ENCODE data around the gene LHFPL4.

DNA sequence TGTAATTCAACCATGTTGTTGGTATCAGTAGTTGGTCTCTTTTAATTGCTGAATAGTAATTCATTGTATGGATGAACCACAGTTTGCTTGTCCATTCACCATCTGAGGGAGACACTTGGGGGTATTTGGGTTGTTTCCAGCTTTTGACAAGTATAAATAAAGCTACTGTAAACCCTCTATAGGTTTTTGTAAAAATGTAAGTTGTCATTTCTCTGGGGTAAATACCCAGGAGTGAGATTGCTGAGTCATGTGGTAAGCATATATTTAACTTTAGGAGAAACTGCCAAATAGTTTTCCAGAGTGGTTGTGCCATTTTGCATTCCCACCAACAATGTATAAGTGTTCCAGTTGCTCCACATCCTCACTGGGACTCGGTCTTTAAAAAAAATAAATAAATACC, 15.4 kb upstream of the LHFPL4 start:
- no peak for TF ChIP-seq CEBPB (IDR thresholded peaks at IDR 0.05; ENCODE audit: low read depth, low read length)
- TF ChIP-seq, protein P1, sequence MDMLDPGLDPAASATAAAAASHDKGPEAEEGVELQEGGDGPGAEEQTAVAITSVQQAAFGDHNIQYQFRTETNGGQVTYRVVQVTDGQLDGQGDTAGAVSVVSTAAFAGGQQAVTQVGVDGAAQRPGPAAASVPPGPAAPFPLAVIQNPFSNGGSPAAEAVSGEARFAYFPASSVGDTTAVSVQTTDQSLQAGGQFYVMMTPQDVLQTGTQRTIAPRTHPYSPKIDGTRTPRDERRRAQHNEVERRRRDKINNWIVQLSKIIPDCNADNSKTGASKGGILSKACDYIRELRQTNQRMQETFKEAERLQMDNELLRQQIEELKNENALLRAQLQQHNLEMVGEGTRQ (IDR thresholded peaks at IDR 0.05; ENCODE audit: low read depth, low read length), result no peak
- TF ChIP-seq, protein P2, sequence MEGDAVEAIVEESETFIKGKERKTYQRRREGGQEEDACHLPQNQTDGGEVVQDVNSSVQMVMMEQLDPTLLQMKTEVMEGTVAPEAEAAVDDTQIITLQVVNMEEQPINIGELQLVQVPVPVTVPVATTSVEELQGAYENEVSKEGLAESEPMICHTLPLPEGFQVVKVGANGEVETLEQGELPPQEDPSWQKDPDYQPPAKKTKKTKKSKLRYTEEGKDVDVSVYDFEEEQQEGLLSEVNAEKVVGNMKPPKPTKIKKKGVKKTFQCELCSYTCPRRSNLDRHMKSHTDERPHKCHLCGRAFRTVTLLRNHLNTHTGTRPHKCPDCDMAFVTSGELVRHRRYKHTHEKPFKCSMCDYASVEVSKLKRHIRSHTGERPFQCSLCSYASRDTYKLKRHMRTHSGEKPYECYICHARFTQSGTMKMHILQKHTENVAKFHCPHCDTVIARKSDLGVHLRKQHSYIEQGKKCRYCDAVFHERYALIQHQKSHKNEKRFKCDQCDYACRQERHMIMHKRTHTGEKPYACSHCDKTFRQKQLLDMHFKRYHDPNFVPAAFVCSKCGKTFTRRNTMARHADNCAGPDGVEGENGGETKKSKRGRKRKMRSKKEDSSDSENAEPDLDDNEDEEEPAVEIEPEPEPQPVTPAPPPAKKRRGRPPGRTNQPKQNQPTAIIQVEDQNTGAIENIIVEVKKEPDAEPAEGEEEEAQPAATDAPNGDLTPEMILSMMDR (conservative IDR thresholded peaks at IDR 0.05; ENCODE audit: low read depth, low read length), result no peak
